Measurements from ENCODE around the gene FABP1.

DNA sequence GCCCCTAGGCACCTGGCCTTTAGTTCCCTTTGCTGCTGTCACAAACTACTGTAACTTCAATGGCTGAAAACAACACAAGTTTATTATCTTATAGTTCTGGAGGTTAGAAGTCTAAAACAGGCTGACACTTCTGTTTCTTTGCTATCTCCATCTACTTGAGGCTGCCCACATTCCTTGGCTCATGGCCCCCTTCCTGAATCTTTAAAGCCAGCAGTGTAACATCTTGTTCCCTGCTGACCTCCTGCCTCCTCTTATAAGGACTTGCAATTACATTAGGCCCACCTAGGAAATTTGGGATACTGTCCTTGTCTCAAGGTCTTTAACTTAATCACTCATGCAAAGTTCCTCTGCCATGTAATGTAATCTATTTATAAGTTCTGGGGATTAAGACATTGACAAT lies 53.7 kb downstream of the FABP1 start:
- TF ChIP-seq, protein P1, sequence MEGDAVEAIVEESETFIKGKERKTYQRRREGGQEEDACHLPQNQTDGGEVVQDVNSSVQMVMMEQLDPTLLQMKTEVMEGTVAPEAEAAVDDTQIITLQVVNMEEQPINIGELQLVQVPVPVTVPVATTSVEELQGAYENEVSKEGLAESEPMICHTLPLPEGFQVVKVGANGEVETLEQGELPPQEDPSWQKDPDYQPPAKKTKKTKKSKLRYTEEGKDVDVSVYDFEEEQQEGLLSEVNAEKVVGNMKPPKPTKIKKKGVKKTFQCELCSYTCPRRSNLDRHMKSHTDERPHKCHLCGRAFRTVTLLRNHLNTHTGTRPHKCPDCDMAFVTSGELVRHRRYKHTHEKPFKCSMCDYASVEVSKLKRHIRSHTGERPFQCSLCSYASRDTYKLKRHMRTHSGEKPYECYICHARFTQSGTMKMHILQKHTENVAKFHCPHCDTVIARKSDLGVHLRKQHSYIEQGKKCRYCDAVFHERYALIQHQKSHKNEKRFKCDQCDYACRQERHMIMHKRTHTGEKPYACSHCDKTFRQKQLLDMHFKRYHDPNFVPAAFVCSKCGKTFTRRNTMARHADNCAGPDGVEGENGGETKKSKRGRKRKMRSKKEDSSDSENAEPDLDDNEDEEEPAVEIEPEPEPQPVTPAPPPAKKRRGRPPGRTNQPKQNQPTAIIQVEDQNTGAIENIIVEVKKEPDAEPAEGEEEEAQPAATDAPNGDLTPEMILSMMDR (IDR thresholded peaks at IDR 0.05): no peak
- no peak for TF ChIP-seq POLR2A (IDR thresholded peaks at IDR 0.05)
